ENCODE measurements around the gene IP6K3.

- TF ChIP-seq SIN3A (IDR thresholded peaks at IDR 0.05; ENCODE audit: borderline replicate concordance, insufficient read depth, low read depth, low read length), result no peak
- TF ChIP-seq, protein P1, sequence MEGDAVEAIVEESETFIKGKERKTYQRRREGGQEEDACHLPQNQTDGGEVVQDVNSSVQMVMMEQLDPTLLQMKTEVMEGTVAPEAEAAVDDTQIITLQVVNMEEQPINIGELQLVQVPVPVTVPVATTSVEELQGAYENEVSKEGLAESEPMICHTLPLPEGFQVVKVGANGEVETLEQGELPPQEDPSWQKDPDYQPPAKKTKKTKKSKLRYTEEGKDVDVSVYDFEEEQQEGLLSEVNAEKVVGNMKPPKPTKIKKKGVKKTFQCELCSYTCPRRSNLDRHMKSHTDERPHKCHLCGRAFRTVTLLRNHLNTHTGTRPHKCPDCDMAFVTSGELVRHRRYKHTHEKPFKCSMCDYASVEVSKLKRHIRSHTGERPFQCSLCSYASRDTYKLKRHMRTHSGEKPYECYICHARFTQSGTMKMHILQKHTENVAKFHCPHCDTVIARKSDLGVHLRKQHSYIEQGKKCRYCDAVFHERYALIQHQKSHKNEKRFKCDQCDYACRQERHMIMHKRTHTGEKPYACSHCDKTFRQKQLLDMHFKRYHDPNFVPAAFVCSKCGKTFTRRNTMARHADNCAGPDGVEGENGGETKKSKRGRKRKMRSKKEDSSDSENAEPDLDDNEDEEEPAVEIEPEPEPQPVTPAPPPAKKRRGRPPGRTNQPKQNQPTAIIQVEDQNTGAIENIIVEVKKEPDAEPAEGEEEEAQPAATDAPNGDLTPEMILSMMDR (IDR thresholded peaks at IDR 0.05), result no peak
- TF ChIP-seq, protein P2, sequence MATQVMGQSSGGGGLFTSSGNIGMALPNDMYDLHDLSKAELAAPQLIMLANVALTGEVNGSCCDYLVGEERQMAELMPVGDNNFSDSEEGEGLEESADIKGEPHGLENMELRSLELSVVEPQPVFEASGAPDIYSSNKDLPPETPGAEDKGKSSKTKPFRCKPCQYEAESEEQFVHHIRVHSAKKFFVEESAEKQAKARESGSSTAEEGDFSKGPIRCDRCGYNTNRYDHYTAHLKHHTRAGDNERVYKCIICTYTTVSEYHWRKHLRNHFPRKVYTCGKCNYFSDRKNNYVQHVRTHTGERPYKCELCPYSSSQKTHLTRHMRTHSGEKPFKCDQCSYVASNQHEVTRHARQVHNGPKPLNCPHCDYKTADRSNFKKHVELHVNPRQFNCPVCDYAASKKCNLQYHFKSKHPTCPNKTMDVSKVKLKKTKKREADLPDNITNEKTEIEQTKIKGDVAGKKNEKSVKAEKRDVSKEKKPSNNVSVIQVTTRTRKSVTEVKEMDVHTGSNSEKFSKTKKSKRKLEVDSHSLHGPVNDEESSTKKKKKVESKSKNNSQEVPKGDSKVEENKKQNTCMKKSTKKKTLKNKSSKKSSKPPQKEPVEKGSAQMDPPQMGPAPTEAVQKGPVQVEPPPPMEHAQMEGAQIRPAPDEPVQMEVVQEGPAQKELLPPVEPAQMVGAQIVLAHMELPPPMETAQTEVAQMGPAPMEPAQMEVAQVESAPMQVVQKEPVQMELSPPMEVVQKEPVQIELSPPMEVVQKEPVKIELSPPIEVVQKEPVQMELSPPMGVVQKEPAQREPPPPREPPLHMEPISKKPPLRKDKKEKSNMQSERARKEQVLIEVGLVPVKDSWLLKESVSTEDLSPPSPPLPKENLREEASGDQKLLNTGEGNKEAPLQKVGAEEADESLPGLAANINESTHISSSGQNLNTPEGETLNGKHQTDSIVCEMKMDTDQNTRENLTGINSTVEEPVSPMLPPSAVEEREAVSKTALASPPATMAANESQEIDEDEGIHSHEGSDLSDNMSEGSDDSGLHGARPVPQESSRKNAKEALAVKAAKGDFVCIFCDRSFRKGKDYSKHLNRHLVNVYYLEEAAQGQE (IDR thresholded peaks at IDR 0.05; ENCODE audit: insufficient read depth in 1 of 2, low read depth in 2 of 2, low read length in 1 of 2), result no peak
Observed at GRCh38 chr6:33747823-33748222, 1.1 kb upstream of the IP6K3 start.

Data from Panc1 (cell line).